OCI-LY1 (cell line): ENCODE data around the gene RBMS3.

Experiments
- CTCF ChIP-seq: fragments of 200-600 bp; sonication (generic), shearing (Covaris generic); IDR thresholded peaks from 2 replicates; pipeline ENCODE4 v1.5.1; 2017; ENCODE audit warnings: mild to moderate bottlenecking, antibody characterized with exemption, low read length, moderate library complexity, mixed read lengths
- EZH2 ChIP-seq: fragments of 200-600 bp; sonication (generic), shearing (Covaris generic); IDR thresholded peaks from 2 replicates; pipeline ENCODE4 v1.8.0; 2017; ENCODE audit warnings: borderline replicate concordance, mixed run types, mild to moderate bottlenecking, antibody characterized with exemption, low read length, moderate library complexity, mixed read lengths

- TF ChIP-seq CTCF (no peak), EZH2 (no peak)
Measured at GRCh38 chr3:29822071-29822470, 541.2 kb downstream of the RBMS3 start.
